ENCODE results near the gene RBBP4.
"Not testable (repeated sequence)": the region's sequence is repeated elsewhere in the genome, so short reads cannot be mapped to it uniquely, and the experiment has no call there.

Gene RBBP4

DNA sequence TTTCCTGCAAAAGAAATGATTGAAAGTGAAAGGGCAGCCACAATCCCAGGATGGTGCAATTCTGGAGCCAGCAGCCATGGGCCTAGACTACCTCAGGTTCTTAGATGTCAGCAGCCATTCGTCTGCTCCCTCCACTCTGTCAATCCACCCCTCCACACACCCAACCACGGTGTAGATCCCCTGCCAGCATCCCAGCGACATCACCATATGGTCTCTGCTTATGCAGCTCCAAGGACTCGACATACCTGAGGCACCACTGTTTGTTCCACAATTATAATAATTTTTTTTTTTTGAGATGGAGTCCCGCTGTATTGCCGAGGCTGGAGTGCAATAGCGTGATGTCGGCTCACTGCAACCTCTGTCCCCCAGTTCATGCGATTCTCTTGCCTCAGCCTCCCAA, 45.0 kb downstream of the RBBP4 start:
- TF ChIP-seq, protein P1, sequence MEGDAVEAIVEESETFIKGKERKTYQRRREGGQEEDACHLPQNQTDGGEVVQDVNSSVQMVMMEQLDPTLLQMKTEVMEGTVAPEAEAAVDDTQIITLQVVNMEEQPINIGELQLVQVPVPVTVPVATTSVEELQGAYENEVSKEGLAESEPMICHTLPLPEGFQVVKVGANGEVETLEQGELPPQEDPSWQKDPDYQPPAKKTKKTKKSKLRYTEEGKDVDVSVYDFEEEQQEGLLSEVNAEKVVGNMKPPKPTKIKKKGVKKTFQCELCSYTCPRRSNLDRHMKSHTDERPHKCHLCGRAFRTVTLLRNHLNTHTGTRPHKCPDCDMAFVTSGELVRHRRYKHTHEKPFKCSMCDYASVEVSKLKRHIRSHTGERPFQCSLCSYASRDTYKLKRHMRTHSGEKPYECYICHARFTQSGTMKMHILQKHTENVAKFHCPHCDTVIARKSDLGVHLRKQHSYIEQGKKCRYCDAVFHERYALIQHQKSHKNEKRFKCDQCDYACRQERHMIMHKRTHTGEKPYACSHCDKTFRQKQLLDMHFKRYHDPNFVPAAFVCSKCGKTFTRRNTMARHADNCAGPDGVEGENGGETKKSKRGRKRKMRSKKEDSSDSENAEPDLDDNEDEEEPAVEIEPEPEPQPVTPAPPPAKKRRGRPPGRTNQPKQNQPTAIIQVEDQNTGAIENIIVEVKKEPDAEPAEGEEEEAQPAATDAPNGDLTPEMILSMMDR (IDR thresholded peaks at IDR 0.05) = no peak

DNA sequence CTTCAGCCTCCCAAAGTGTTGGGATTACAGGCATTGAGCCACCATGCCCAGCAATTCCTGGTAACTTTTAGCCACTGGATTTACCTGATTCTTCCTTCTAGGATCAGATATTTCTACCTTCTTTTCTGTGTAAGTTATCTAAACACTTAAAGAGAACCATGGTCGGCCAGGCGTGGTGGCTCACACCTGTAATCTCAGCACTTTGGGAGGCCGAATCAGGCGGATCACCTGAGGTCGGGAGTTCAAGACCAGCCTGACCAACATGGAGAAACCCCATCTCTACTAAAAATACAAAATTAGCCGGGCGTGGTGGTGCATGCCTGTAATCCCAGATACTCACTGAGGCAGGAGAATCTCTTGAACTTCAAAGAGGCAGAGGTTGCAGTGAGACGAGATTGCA, 46.0 kb downstream of the RBBP4 start:
- H3K4me3 ChIP-seq; H3K27ac ChIP-seq; DNase-seq (ENCODE audit: low spot score): not testable (repeated sequence)

More for the DNA sequence above, 45.0 kb downstream of the RBBP4 start:
- no peak for DNase-seq (ENCODE audit: low spot score)
- no peak overlapping the region for H3K4me3 ChIP-seq
- peak overlapping the region in 1 of 2 donors; percentile 64 for H3K27ac ChIP-seq

DNA sequence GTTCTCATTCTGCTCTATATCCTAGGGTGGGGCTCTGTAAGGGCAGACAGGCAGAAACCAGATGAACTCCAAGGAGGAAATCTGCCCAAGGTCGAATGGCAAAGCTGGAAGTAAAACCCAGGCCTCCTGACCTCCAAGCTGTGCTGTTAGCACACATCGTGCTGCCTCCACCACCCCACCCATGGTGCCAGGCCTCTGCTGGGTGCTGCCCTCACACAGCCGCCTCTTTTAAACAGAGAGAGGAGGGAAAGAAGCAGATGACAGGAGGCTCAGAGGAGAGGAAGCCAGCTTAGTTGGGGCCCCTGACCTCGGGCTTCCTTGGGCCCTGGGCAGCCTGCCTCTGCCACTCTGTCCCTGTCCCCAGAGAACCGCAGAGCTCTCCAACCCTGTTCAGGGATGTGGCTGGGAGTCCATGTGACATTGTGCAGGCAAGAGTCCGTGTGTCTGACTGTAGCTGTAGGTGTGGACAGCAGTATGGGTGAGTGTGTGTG, 50.5 kb downstream of the RBBP4 start:
- H3K27ac ChIP-seq = peak overlapping the region; percentile 91 to 98
- TF ChIP-seq, protein P1 (IDR thresholded peaks at IDR 0.05) = no peak
- H3K4me3 ChIP-seq = peak overlapping the region; percentile 77
- DNase-seq (ENCODE audit: low spot score) = no peak

DNA sequence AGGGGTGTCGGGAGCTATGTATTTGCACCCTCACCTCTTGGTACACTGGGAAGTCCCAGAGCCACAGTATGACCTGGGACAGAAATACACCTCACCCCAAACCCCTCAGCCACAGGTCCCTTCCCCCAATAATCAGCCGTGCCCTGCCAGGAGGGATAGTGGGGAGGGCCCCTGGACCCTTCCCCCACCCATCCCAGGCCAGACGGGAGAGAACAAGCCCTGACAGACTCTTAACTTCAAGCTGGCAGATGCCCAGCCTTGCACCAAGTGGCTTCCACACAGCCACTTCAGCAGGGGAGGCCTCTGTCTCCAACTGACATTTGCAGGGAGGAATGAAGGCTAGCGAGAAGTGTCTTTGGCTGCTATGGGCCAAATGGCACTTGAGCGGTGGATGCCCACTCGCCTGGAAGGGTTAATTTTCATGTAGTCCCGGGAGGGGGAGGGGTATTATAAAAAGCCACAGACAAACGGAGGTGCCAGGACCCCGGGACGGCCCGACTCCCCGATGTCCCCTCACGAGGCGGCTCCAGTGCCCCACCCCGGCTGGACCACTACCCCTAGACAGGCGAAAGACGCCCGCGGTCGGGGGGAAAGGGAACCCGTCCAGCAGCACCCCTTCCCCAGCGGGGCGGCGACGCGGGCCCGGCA, 51.1 kb downstream of the RBBP4 start:
- peak overlapping the region; percentile 77 for H3K4me3 ChIP-seq
- peak; percentile 77 for DNase-seq (ENCODE audit: low spot score)
- peak overlapping the region; percentile 91 to 98 for H3K27ac ChIP-seq
- TF ChIP-seq, protein P1 (IDR thresholded peaks at IDR 0.05) = no peak

DNA sequence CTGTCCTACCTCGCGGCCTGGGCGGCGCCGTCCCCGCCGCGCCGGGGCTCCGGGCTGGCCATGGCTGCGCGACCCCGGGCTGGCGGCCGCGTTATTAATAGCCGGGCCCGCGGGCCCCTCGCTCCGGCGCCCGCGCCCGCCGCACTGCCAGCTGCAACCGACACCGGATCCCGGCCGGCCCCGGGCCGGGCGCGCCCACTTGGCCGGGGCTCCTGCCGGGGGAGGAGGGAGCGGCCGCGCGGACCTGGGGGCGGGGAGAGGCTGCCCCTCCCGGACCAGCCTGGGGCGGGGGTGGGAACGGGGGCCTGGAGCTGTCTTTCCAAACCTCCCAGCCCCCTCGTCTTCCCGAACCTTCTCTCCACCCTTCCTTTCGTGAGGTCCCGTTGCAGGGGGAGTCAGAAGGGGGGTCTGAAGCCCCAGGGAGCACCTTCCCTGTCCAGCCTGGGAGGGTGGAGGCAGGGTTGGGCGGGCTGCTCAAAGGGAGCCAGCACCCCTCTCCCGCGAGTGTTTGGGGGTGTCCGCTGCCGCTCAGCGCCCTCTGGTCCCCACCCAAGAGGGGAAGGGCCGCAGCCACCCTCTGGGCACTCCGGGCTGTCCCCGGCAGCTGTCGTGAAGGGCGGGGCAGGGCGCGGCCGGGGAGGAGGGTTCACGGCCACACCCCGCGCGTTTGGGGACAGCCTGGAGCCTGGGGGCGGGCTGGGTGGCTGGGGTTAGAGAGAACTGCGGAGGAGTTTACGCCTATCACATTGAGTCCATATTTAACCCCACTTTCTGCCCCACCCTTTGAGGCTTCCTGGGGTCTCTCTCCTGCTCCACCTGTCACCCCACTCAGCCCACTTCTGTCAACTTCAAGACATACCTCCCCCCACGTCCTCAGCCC, 51.8 kb downstream of the RBBP4 start, which contains the start of gene SYNC:
Gene SYNC, minus strand, starts transcription at position 172 of the 880 bp plus-strand sequence. Its CDS starts 110 bp downstream, at position 62.
- Histone ChIP-seq H3K4me3 (peak within 1 kb of the TSS; percentile 77), H3K27ac (peak within 1 kb of the TSS; percentile 91 to 98)
- DNase-seq (ENCODE audit: low spot score) = peak; percentile 83
- TF ChIP-seq, protein P1 (IDR thresholded peaks at IDR 0.05) = no peak

DNA sequence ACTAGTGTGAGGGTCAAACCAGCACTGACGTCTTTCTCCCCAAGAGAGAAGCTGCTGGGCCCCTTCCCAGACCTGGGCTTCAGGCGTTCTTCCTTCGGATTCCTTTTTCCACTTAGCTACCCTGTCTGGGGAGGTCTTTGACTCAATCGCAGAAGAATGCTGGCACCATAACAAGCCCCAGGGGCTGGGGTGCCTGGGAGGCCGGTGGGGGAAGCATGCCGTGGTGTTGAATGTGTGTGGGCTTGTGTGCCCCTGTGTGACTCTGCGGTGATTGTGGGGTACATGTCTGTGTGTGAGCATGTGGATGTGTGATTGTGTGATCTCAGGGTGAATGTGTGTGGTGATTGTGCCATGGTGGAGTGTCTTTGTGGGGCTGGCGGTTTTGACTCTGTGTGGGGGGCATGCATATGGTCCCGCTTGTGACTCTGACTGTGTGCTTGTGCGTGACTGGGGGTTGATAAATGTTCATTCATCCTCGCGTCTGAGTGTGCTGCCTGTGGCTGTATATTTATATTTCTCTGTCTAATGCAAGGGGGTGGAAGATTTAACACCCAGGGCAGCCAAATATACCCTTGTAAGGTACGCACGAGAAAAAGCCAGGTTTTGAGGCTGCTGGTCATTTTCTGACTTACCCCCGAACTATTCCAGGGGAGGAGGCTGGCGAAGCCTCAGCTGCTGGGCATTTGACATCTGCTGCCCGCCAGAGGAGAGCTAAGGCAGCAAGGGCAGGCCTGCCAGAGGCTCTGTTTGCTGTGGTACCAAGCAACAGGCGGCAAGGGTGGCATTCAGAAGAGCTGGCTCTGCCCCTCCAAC, 52.7 kb downstream of the RBBP4 start:
- Histone ChIP-seq H3K4me3 (peak overlapping the region; percentile 77), H3K27ac (peak overlapping the region; percentile 91 to 98)
- TF ChIP-seq, protein P1 (IDR thresholded peaks at IDR 0.05) = no peak
- peak; percentile 86 for DNase-seq (ENCODE audit: low spot score)

DNA sequence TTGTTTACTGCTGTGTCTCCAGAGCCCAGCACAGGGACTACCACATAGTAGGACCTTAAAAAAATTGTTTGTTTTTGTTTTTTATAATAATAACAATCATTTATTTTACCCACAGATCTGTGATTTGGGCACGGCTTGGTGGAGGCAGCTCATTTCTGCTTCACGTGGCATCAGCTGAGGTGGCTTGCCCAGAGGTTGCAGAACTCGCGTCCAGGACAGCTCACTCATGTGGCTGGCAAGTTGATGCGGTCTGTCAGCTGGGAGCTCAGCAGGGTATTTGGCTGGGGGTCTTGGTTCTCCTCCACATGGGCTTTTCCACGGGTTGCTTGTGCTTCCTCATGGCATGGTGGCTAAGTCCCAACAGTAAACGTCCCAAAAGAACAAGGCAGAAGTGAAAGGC, 54.5 kb downstream of the RBBP4 start:
- TF ChIP-seq, protein P1 (IDR thresholded peaks at IDR 0.05) = no peak
- Histone ChIP-seq H3K4me3 (no peak overlapping the region), H3K27ac (no peak overlapping the region)
- DNase-seq (ENCODE audit: low spot score) = no peak

Data from coronary artery (tissue), 2 donors.